CD14-positive monocyte (primary cell): ENCODE data around the gene TTLL4. TPM values are rescaled to one million over a fixed set of nuclear protein-coding genes. Genes with fewer than 3 reads are reported as not detected.

ENCODE experiments used
- DNase-seq, 3 donors: peaks; one replicate each; pipeline ENCODE4 v3.0.0-alpha.2; 2011 to 2022
- H2AFZ ChIP-seq: 2 replicates; pipeline ENCODE4 v1.6.0; 2012; ENCODE audit warnings: mild to moderate bottlenecking, low read depth, low read length, inconsistent platforms; ENCODE audit not compliant: insufficient read depth, poor library complexity, severe bottlenecking
- H3K27ac ChIP-seq, 2 donors: 1 replicate in 1 of 2; 2 replicates in 1 of 2; pipeline ENCODE4 v1.5.1; 2012 to 2013; ENCODE audit warnings: low read length in 2 of 2, control low read depth in 1 of 2, inconsistent platforms in 1 of 2, low read depth in 1 of 2, mild to moderate bottlenecking in 1 of 2
- H3K27me3 ChIP-seq, 2 donors: one replicate each; pipeline versions ENCODE4 v1.6.0 to v1.6.1; 2011 to 2013; ENCODE audit warnings: low read length in 2 of 2; ENCODE audit not compliant: control insufficient read depth in 2 of 2, insufficient read depth in 2 of 2
- H3K36me3 ChIP-seq, 2 donors: replicated peaks in 1 of 2; 1 replicate in 1 of 2; 2 replicates in 1 of 2; pipeline versions ENCODE4 v1.5.1 to v1.6.1; 2012 to 2013; ENCODE audit warnings: low read length in 2 of 2, control low read depth in 1 of 2, inconsistent platforms in 1 of 2, mild to moderate bottlenecking in 1 of 2; ENCODE audit not compliant: insufficient read depth in 2 of 2, control insufficient read depth in 1 of 2
- H3K4me1 ChIP-seq, 2 donors: 1 replicate in 1 of 2; 2 replicates in 1 of 2; pipeline versions ENCODE4 v1.5.1 to v1.6.1; 2012 to 2013; ENCODE audit warnings: low read length in 2 of 2, control low read depth in 1 of 2, inconsistent platforms in 1 of 2, mild to moderate bottlenecking in 1 of 2, moderate library complexity in 1 of 2; ENCODE audit not compliant: insufficient read depth in 2 of 2, control insufficient read depth in 1 of 2
- H3K4me2 ChIP-seq: replicated peaks from 2 replicates; pipeline ENCODE3; 2012; ENCODE audit warnings: low read length, moderate library complexity, mild to moderate bottlenecking; ENCODE audit not compliant: poor library complexity, severe bottlenecking; ENCODE audit errors: extremely low read depth
- H3K4me3 ChIP-seq, 3 experiments: fragments of 200-600 bp in 1 of 3; sonication (generic) in 1 of 3; replicated peaks in 1 of 3; 1 replicate in 2 of 3; 2 replicates in 1 of 3; pipeline ENCODE4 v1.5.1; 2011 to 2013; ENCODE audit warnings: low read length in 3 of 3, mild to moderate bottlenecking in 3 of 3, control low read depth in 2 of 3, low read depth in 2 of 3, inconsistent platforms in 1 of 3, moderate library complexity in 1 of 3
- H3K79me2 ChIP-seq: 2 replicates; pipeline ENCODE4 v1.6.0; 2012; ENCODE audit warnings: mild to moderate bottlenecking, control low read depth, inconsistent platforms, low read length, moderate library complexity; ENCODE audit not compliant: insufficient read depth
- H3K9ac ChIP-seq: 2 replicates; pipeline ENCODE4 v1.6.0; 2017; ENCODE audit warnings: low read length, mild to moderate bottlenecking; ENCODE audit not compliant: insufficient read depth, poor library complexity, severe bottlenecking
- H3K9me3 ChIP-seq, 2 donors: replicated peaks in 1 of 2; 1 replicate in 1 of 2; 2 replicates in 1 of 2; pipeline versions ENCODE4 v1.5.1 to v1.6.1; 2012 to 2013; ENCODE audit warnings: low read length in 2 of 2, control low read depth in 1 of 2; ENCODE audit not compliant: control insufficient read depth in 1 of 2, insufficient read depth in 1 of 2
- H4K20me1 ChIP-seq: 2 replicates; pipeline ENCODE4 v1.6.0; 2012; ENCODE audit warnings: mild to moderate bottlenecking, low read length, control low read depth, moderate library complexity; ENCODE audit not compliant: insufficient read depth
- H3K27ac Mint-ChIP-seq, 7 donors: one replicate each; pipeline ENCODE4 v1.8.0; 2020; ENCODE audit warnings: mild to moderate bottlenecking in 7 of 7, mixed read lengths in 7 of 7, moderate library complexity in 6 of 7, inconsistent platforms in 2 of 7
- H3K27me3 Mint-ChIP-seq, 3 donors: one replicate each; pipeline ENCODE4 v1.8.0; 2021 to 2022; ENCODE audit warnings: low read depth in 3 of 3, mild to moderate bottlenecking in 3 of 3, mixed read lengths in 3 of 3, moderate library complexity in 3 of 3, inconsistent platforms in 1 of 3
- H3K36me3 Mint-ChIP-seq, 2 donors: one replicate each; pipeline ENCODE4 v1.8.0; 2020; ENCODE audit warnings: mixed read lengths in 2 of 2, inconsistent platforms in 1 of 2, mild to moderate bottlenecking in 1 of 2
- H3K4me1 Mint-ChIP-seq: one replicate; pipeline ENCODE4 v1.8.0; 2020; ENCODE audit warnings: mild to moderate bottlenecking, mixed read lengths
- H3K4me3 Mint-ChIP-seq, 2 donors: one replicate each; pipeline ENCODE4 v1.8.0; 2020; ENCODE audit warnings: mild to moderate bottlenecking in 2 of 2, mixed read lengths in 2 of 2, moderate library complexity in 1 of 2
- H3K9me3 Mint-ChIP-seq, 7 donors: one replicate each; pipeline ENCODE4 v1.8.0; 2020 to 2022; ENCODE audit warnings: mixed read lengths in 7 of 7, mild to moderate bottlenecking in 6 of 7, moderate library complexity in 6 of 7, inconsistent platforms in 2 of 7
- CTCF ChIP-seq: fragments of 200-600 bp; IDR thresholded peaks from one replicate; pipeline ENCODE4 v1.8.0; 2022; ENCODE audit warnings: antibody characterized with exemption, mild to moderate bottlenecking
- WGBS: methylation state at CpG from one replicate; pipeline ENCODE4 v1.1.5; 2013; ENCODE audit warnings: missing lambda C conversion rate; ENCODE audit not compliant: insufficient coverage; 5-methylcytosine and 5-hydroxymethylcytosine counted together
- intact Hi-C, 2 donors: fragments of 100-400 bp; cut with micrococcal nuclease; formaldehyde crosslinking; loops; one replicate each; pipeline versions ENCODE4 v1.15.0 to v1.15.1; 2023
- polyA plus RNA-seq, 3 donors: library from polyadenylated mRNA; depleted of rRNA in 1 of 3; unstranded in 2 of 3; stranded (reverse) in 1 of 3; fragments of 300-500 nt in 2 of 3; fragments of >200 nt in 1 of 3; fragmentation: Illumina TruSeq in 2 of 3; gene quantifications; 1 replicate in 2 of 3; 2 replicates in 1 of 3; pipeline ENCODE4 v1.2.3, GENCODE V29; 2012 to 2021

Gene TTLL4
- polyA plus RNA-seq, 3 donors = 13.5 to 90.2 (median 16.3) TPM

DNA sequence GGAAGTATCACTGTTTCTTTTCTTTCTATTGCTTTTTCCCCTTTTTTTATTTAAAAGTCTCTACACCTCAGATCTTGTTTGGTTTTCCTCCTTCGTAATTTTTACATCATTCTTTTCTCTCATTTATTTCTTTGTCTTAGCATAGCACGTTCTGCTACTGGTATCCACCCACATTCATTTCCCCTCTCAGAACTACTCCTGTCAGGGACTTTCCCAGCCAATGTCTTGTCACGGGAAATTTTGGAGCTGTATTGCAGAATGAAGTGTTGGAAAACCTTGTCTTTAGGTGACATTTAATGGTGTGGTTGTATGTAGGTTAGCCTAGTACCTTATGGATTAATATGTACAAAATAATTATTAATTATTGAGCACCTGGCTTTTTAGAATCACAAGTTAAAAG lies 34.0 kb downstream of the TTLL4 start:
- Histone ChIP-seq H3K4me2 (peak overlapping the region; percentile 39), H3K4me1 (peaks cover 72 to 75% of the 10 kb centered on the region in 2 donors), H3K27me3 (no peaks in the 10 kb centered on the region), H2AFZ (no peak overlapping the region), H3K9me3 (no peaks in the 10 kb centered on the region), H3K4me3 (peak overlapping the region in 1 of 3 experiments; percentile 20), H3K9ac (peak overlapping the region; percentile 67), H3K79me2 (peaks cover 18% of the 10 kb centered on the region), H3K27ac (peak overlapping the region; percentile 95 to 98), H4K20me1 (no peaks in the 10 kb centered on the region), H3K36me3 (peaks cover 46 to 49% of the 10 kb centered on the region in 2 donors)
- Mint-ChIP-seq H3K27me3 (peaks cover 0 to 2% (median 2%) of the 10 kb centered on the region in 3 donors), H3K4me3 (peak overlapping the region in 1 of 2 donors; percentile 70), H3K4me1 (peaks cover 71% of the 10 kb centered on the region), H3K27ac (peak overlapping the region; percentile 96 to 100 (median 100)), H3K9me3 (peaks cover 0 to 5% (median 2%) of the 10 kb centered on the region in 7 donors), H3K36me3 (peaks cover 73 to 81% of the 10 kb centered on the region in 2 donors)
- DNase-seq = peak; percentile 77 to 94 (median 85)
- WGBS = 5% methylated on average over 2 of the region's 3 CpGs
- intact Hi-C loops = loop anchor here in 1 of 2 donors (1.0 to 5.0 kb wide), 3 partner anchors 11 to 78 kb away; partner anchors contain the start of gene CYP27A1
- no peak for TF ChIP-seq CTCF

GRCh38 chr2:218745160-218745558 lies 34.5 kb downstream of the TTLL4 start:
- peak; percentile 91 to 98 (median 97) for DNase-seq
- H3K9ac ChIP-seq = peak overlapping the region; percentile 67
- H3K27me3 ChIP-seq = no peaks in the 10 kb centered on the region
- peak overlapping the region in 1 of 3 experiments; percentile 29 for H3K4me3 ChIP-seq
- peak overlapping the region; percentile 39 for H3K4me2 ChIP-seq
- peaks cover 72 to 80% of the 10 kb centered on the region in 2 donors for H3K4me1 ChIP-seq
- H3K36me3 ChIP-seq = peaks cover 46 to 49% of the 10 kb centered on the region in 2 donors
- peaks cover 69% of the 10 kb centered on the region for H3K4me1 Mint-ChIP-seq
- peaks cover 0 to 5% (median 1%) of the 10 kb centered on the region in 7 donors for H3K9me3 Mint-ChIP-seq
- no peaks in the 10 kb centered on the region for H4K20me1 ChIP-seq
- H3K27ac ChIP-seq = peak overlapping the region; percentile 95 to 98
- peaks cover 12% of the 10 kb centered on the region for H3K79me2 ChIP-seq
- peak overlapping the region; percentile 96 to 100 (median 100) for H3K27ac Mint-ChIP-seq
- intact Hi-C loops = loop anchor here in 1 of 2 donors (5.0 kb wide), 2 partner anchors 37 to 77 kb away; partner anchors contain the start of gene CYP27A1
- peaks cover 73 to 81% of the 10 kb centered on the region in 2 donors for H3K36me3 Mint-ChIP-seq
- TF ChIP-seq CTCF = no peak
- peaks cover 0 to 3% (median 2%) of the 10 kb centered on the region in 3 donors for H3K27me3 Mint-ChIP-seq
- no peak overlapping the region for H2AFZ ChIP-seq
- H3K9me3 ChIP-seq = no peaks in the 10 kb centered on the region
- WGBS = 0% methylated on average over 2 of the region's 5 CpGs
- H3K4me3 Mint-ChIP-seq = peak overlapping the region; percentile 63 to 70
